NCI-H2196 treated with DMSO at 0.1 percent for 48 hours (cell line): ENCODE results near the gene GRM1.
"Not testable (repeated sequence)": the region's sequence is repeated elsewhere in the genome, so short reads cannot be mapped to it uniquely, and the experiment has no call there.

ENCODE experiments used
- DNase-seq: peaks from one replicate; lab custom pipeline; 2025; ENCODE audit not compliant: unreplicated experiment; lab: John Stamatoyannopoulos, UW

The GRM1 gene

DNA sequence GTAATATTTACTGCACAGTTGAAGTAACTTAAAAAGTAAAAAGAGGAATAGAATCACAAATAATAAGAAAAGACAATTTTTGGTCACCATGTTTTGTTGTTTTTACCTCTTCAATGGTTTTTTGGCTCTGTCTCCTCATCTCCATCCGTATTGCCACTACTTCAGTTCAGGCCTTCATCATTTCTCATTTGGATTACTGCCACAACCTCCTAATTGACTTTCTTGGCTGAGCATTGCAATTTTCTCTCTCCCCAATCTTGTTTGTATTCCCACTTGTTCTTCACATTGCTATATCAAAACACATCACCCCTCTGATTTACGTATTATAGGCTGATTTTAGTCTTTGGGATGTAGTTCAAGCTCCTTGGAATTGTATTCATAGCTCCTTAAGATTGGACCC lies 161.7 kb downstream of the GRM1 start:
- no peak for DNase-seq

GRCh38 chr6:146191166-146191565 lies 162.3 kb downstream of the GRM1 start:
- no peak for DNase-seq

DNA sequence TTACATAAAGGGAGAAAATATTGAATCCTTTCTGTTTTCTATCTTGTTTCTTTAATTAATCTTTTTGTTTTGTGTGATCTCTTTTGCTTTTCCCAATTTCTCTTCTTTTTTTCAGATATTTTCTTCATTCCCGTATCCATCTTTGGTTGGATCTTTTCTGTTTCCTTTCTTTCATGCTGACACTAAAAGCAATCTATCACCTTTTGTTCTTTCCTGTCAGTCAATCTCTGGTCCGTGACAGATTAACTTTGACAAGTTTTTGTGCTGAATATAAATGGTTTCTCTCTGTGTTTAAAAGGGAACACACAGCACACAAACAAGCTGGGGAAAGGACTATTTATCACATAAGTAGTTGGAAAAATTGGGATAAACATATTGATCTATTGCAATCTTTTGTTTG lies 162.8 kb downstream of the GRM1 start:
- DNase-seq = no peak

DNA sequence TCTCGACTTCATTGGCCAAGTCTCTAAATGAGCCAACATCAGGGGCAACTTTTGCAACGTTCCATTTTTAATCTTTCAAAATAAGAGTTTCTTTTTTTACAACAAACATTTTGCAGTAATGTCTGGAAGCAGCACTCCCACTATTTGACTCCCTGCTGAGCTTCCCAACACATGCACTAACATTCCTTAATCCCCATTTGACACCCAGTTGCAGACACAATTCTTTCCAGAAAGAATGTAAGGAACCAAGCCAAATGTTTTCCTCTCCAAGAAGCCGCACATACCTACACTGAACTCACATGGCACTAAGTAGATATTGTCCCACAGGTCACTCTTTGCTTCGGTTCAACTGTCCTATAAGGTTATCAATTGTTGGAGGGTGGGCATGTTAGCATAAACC lies 165.6 kb downstream of the GRM1 start:
- DNase-seq = no peak

DNA sequence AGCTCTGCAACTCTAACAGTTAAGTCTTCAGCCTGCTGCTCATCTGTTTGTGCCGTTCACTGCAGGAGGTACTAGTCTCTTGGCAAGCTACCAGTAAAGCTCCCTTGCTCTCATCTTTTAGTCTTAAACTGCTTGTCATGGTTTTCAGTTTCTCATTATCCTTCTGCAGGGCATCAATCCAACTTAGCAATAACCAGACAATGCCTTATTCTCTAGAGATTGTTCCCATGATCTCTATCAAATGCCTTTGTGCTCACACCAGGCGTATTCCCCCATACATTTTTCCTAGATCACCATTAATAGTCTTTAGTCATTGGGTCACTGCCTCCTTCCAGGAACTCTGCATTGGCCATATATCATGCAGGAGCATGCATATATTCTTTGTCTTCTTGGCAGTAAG lies 171.3 kb downstream of the GRM1 start:
- no peak for DNase-seq

DNA sequence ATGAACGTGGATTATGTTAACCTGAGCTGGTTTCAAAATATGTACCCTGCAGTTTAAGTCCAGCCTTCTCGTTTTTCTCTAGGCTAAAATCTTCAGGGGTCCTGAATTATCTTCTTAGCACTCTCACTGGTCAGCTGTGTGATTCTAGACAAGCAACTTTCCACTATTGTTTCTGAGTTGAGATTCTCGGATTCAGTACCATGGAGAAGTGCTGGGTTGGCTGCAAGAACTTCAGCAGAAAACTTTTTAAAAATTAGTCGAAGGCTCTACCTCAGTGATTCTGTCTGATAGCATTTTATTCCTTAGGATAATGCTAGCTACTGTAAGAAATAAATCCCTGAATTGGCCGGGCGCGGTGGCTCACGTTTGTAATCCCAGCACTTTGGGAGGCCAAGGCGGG lies 173.7 kb downstream of the GRM1 start:
- no peak for DNase-seq

DNA sequence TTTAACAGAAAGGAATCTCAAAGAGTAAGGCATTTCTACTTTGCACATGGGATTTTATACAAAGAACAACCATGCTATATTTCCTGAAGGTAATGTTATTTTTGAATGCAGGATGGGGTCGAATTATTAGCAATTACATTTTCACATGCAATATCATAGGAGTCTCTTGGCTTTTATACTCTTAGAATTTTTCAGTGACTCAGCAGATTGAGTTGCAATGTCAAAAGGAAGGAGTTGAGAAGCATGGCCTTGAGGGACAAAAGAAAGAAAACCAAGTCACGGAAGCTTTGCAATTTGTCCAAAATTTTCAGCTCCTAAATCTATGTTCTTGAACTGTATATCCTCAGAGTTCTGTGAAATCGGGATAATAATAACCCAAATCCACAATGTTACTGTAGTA lies 181.1 kb downstream of the GRM1 start:
- no peak for DNase-seq

- no peak for DNase-seq
These were observed 181.7 kb downstream of the GRM1 start for GRCh38 chr6:146210406-146211083.

DNA sequence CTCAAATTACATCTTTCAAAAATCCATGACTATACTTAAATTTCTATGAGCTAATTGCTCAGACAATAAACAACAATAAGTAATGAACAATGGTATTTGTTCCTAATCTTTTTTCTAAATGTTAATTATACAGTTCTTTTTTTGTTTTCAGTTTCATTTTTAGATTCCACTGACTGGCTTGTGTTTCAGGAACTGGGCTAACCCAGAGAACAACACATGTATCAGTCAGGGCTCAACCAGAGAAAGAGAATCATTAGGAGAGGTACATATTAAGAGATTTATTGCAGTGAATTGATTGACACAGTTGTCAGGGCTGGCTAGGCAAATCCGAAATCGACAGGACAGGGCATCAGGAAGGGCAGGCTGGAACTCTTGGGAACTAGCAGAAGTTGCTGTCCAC lies 182.8 kb downstream of the GRM1 start:
- no peak for DNase-seq

GRCh38 chr6:146212781-146213180 lies 183.9 kb downstream of the GRM1 start:
- no peak for DNase-seq

GRCh38 chr6:146219101-146219500 lies 190.2 kb downstream of the GRM1 start:
- DNase-seq = no peak

DNA sequence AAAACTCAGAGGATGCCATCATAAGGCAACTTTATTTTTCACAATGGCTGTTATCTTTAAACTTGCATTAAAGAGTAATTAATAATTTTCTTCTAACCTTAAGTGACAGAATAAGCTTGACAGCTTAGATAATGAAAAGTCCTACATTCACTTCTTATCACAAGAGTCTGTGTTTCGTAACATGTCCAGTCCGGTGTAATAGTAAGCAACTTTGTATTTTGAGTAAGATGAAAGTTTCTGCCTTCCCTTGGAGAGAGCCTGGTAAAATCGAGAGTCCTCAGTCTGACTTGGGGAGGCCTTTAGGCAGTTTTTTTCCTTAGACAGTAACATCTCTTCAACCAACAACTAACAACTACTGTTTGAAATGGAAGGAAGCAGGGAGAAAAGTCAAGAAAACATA lies 195.6 kb downstream of the GRM1 start:
- DNase-seq = no peak

- DNase-seq = no peak
These were observed 196.1 kb downstream of the GRM1 start for GRCh38 chr6:146224988-146225387.

- DNase-seq = no peak
These were observed 211.5 kb downstream of the GRM1 start for GRCh38 chr6:146240322-146240721.

DNA sequence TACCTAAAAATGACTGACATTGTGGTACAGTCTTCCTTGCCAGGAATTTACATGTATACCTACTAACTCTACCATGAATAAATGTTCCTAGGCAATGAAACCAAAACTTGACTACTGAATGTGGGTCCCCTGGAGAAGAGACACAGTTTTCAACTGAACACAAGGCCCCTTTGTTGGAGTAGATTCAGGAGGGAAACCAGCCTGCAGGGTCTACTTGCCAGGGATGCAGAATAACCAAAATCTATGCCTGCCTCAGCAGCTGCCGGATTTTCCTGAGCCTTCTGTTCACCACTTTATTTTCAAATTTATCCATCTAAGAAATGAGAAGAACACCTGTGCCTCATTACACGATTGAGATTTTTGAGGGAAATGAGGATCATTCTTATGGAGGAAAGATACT lies 211.9 kb downstream of the GRM1 start:
- no peak for DNase-seq

DNA sequence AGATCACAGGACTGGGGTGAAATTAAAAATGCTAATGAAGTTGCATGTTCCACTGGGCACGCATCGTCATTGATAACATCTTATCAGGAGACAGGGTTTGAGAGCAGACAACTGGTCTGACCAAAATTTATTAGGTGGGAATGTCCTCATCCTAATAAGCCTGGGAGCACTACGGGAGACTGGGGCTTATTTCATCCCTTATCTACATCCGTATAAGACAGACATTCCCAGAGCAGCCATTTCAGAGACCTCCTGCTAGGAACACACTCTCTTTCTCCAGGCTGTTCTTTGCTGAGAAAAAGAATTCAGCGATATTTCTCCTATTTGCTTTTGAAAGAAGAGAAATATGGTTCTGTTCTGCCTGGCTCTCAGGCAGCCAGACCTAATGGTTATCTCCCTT lies 214.8 kb downstream of the GRM1 start:
- DNase-seq = not testable (repeated sequence)

DNA sequence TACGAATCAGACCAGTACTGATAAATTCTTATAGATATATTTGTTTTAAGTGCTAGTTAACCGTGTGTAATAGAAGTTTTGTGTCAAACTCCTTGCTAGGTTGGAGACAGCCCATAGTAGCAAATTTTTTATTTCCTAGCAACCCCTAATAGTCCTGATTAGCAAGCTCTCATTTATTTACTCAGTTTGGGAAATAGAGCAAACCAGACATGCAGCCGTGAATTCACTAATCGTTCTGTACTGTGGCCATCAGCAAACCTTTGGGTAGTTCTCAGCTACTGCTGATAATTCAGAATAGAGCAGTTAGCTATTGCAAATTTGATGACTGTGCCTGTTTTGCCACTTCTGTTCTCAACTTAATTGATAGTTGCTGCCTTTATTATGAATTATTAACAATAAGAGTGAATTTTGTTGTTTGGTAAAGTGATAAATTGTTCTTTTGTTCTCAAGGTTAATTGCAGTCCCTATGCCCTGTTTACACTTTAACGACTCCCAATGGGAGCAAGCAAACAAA lies 215.8 kb downstream of the GRM1 start:
- no peak for DNase-seq

- no peak for DNase-seq
These were observed 217.2 kb downstream of the GRM1 start for GRCh38 chr6:146246028-146246427.

DNA sequence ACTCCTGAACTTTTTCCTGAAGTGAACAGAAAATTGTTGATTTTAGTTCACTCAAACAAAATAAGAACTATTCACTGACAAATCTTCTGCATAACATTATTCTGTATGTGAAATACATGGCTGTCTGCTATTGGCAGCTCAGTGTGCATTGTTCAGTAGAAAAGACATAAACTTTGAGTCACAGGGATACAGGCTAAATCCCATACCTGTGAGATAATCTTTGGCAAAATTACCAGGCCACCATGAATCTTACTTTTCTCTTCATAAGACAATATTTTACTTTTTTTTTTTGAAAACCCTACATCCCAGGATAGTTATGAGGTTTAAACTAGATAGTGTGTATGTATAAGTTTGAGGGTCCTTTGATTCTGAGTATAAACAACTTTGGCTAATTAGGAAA lies 224.8 kb downstream of the GRM1 start:
- no peak for DNase-seq

- no peak for DNase-seq
These were observed 229.3 kb downstream of the GRM1 start for GRCh38 chr6:146258206-146258605.

DNA sequence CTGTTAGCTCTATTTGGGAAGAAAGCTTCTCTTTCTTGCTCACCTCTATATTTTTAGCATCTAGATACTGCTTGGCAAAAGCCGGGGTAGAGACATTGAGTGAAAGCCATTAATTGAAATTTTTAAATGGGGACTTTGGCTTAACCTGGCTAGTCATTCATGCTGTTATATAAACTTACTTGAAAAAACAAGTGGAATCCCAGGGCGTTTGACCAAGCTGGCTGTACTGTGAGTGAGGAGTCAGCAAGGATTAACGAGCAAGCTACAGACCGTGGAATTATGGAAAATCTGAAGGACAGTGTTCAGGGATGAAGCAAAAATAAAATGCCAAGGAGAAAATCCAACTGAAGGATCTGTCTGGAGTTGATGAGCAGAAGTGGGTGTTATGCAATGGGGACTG lies 232.0 kb downstream of the GRM1 start:
- no peak for DNase-seq

DNA sequence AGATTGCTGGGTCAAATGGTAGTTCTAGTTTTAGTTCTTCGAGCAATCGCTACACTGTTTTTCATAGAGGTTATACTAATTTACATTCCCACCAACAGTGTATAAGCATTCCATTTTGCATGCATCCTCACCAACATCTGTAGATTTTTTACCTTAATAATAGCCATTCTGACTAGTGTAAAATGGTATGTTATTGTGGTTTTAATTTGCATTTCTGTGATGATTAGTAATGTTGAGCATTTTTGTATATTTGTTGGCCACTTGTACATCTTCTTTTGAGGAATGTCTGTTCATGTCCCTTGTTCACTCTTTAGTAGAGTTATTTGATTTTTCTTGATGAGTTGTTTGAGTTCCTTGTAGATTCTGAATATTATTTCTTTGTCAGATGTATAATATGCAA lies 236.2 kb downstream of the GRM1 start:
- no peak for DNase-seq

- DNase-seq = no peak
These were observed 238.6 kb downstream of the GRM1 start for GRCh38 chr6:146267447-146267846.
